Measurements from ENCODE around the gene CD300LG. TPM values are rescaled to one million over a fixed set of nuclear protein-coding genes. Genes with fewer than 3 reads are reported as not detected.
"Not testable (repeated sequence)": the region's sequence is repeated elsewhere in the genome, so short reads cannot be mapped to it uniquely, and the experiment has no call there.

The CD300LG gene
- total and polyA plus RNA-seq, 12 donors = 0.78 to 7.3 (median 2.4) TPM

GRCh38 chr17:43891851-43892646 is 45.1 kb downstream of the CD300LG start:
- Histone ChIP-seq H3K27me3 (no peaks in the 10 kb centered on the region), H3K4me3 (no peak overlapping the region), H3K27ac (no peak overlapping the region), H3K9me3 (replicated peaks in 1 of 3) (no peaks in the 10 kb centered on the region), H3K4me1 (replicated peaks in 1 of 2) (no peaks in the 10 kb centered on the region), H3K36me3 (replicated peaks in 1 of 2) (no peaks in the 10 kb centered on the region)
- WGBS, 4 donors = 90 to 91% (median 91%) methylated on average over 5 of the region's 5 CpGs
- no peak for DNase-seq
- intact Hi-C loops (cut with DNase I) = no loop called here
- TF ChIP-seq CTCF (IDR thresholded peaks at IDR 0.05) (no peak), POLR2A (IDR thresholded peaks at IDR 0.05) (no peak)

GRCh38 chr17:43892647-43892952 is 45.6 kb downstream of the CD300LG start:
- TF ChIP-seq POLR2A (IDR thresholded peaks at IDR 0.05) = no peak
- no peak for TF ChIP-seq CTCF (IDR thresholded peaks at IDR 0.05)
- Histone ChIP-seq H3K9me3 (replicated peaks in 1 of 3) (no peaks in the 10 kb centered on the region), H3K36me3 (replicated peaks in 1 of 2) (no peaks in the 10 kb centered on the region), H3K4me3 (no peak overlapping the region), H3K4me1 (replicated peaks in 1 of 2) (no peaks in the 10 kb centered on the region), H3K27ac (no peak overlapping the region), H3K27me3 (no peaks in the 10 kb centered on the region)
- intact Hi-C loops (cut with DNase I) = no loop called here
- WGBS, 4 donors = 45 to 59% (median 47%) methylated on average over 4 of the region's 4 CpGs
- no peak for DNase-seq

- H3K4me1 ChIP-seq (replicated peaks in 1 of 2); intact Hi-C loops (cut with DNase I); H3K9me3 ChIP-seq (replicated peaks in 1 of 3); H3K36me3 ChIP-seq (replicated peaks in 1 of 2); H3K27me3 ChIP-seq; H3K27ac ChIP-seq; DNase-seq; H3K4me3 ChIP-seq: not testable (repeated sequence)
- WGBS, 4 donors = 68 to 88% (median 78%) methylated on average over 3 to 4 of the region's 4 CpGs
Observed at GRCh38 chr17:43894494-43894893, 47.5 kb downstream of the CD300LG start.

- no peak for DNase-seq
- no peak overlapping the region for H3K27ac ChIP-seq
- 70 to 84% (median 83%) methylated on average over 3 of the region's 3 CpGs for WGBS, 4 donors
- H3K36me3 ChIP-seq (replicated peaks in 1 of 2) = no peaks in the 10 kb centered on the region
- H3K4me3 ChIP-seq = no peak overlapping the region
- intact Hi-C loops (cut with DNase I) = no loop called here
- TF ChIP-seq CTCF (IDR thresholded peaks at IDR 0.05) (no peak), POLR2A (IDR thresholded peaks at IDR 0.05) (no peak)
- peaks cover 3% of the 10 kb centered on the region for H3K27me3 ChIP-seq
- H3K4me1 ChIP-seq (replicated peaks in 1 of 2) = peaks cover 0 to 12% of the 10 kb centered on the region in 2 donors
- H3K9me3 ChIP-seq (replicated peaks in 1 of 3) = no peaks in the 10 kb centered on the region
Observed at GRCh38 chr17:43897831-43898230, 50.9 kb downstream of the CD300LG start.

GRCh38 chr17:43898446-43898845 is 51.5 kb downstream of the CD300LG start:
- H3K4me3 ChIP-seq = no peak overlapping the region
- H3K4me1 ChIP-seq (replicated peaks in 1 of 2) = peaks cover 0 to 12% of the 10 kb centered on the region in 2 donors
- H3K27me3 ChIP-seq = peaks cover 3% of the 10 kb centered on the region
- TF ChIP-seq CTCF (IDR thresholded peaks at IDR 0.05) = no peak
- TF ChIP-seq POLR2A (IDR thresholded peaks at IDR 0.05) = no peak
- H3K27ac ChIP-seq = no peak overlapping the region
- intact Hi-C loops (cut with DNase I) = no loop called here
- H3K9me3 ChIP-seq (replicated peaks in 1 of 3) = no peaks in the 10 kb centered on the region
- H3K36me3 ChIP-seq (replicated peaks in 1 of 2) = no peaks in the 10 kb centered on the region
- no peak for DNase-seq
- 50 to 100% (median 57%) methylated on average over 1 of the region's 1 CpG; no CpG with 5 or more reads in 1 of the 4 donors for WGBS, 4 donors

All from adrenal gland (tissue), 12 donors.